H1 (cell line): ENCODE data around the gene VEZT. TPM values are rescaled to one million over a fixed set of nuclear protein-coding genes. Genes with fewer than 3 reads are reported as not detected.

Source experiments
- CTCF ChIA-PET: fragments of 300-600 bp; sonication (Branson Sonifier 250); formaldehyde crosslinking; loops from one replicate; lab custom pipeline; 2021; ENCODE audit not compliant: partially characterized antibody; lab: Charles Lee
- POLR2A ChIA-PET: fragments of 300-600 bp; sonication (Branson Sonifier 250); formaldehyde crosslinking; loops from one replicate; lab custom pipeline; 2021; ENCODE audit warnings: inconsistent platforms; ENCODE audit not compliant: partially characterized antibody; lab: Charles Lee
- DNase-seq, 2 experiments: peaks; one replicate each; pipeline versions ENCODE4 v3.0.0 to v3.0.0-alpha.2; 2010 to 2022; ENCODE audit warnings: low spot score in 2 of 2, low read depth in 1 of 2, mixed read lengths in 1 of 2
- FAIRE-seq: peaks from 2 replicates; lab custom pipeline; 2011; peaks lifted over from hg19 to GRCh38; lab: Jason Lieb, UNC
- H2AFZ ChIP-seq: 2 replicates; pipeline ENCODE4 v1.8.1; 2012; ENCODE audit warnings: low read length, inconsistent platforms
- H2AK5ac ChIP-seq: 2 replicates; pipeline ENCODE4 v1.6.1; 2013; ENCODE audit warnings: low read depth, low read length
- H2BK120ac ChIP-seq: replicated peaks from 2 replicates; pipeline ENCODE3; 2013; ENCODE audit warnings: low read depth, low read length, inconsistent platforms
- H2BK12ac ChIP-seq: 2 replicates; pipeline ENCODE4 v1.6.1; 2013; ENCODE audit warnings: low read depth, low read length
- H2BK15ac ChIP-seq: 2 replicates; pipeline ENCODE4 v1.6.1; 2013; ENCODE audit warnings: low read length
- H2BK20ac ChIP-seq: 2 replicates; pipeline ENCODE4 v1.6.1; 2013; ENCODE audit warnings: low read length
- H2BK5ac ChIP-seq: 2 replicates; pipeline ENCODE4 v1.6.1; 2013; ENCODE audit warnings: low read depth, low read length
- H3K14ac ChIP-seq: 2 replicates; pipeline ENCODE4 v1.6.1; 2013; ENCODE audit warnings: inconsistent platforms; ENCODE audit not compliant: insufficient read length
- H3K18ac ChIP-seq: 2 replicates; pipeline ENCODE4 v1.6.1; 2013; ENCODE audit warnings: low read length; ENCODE audit errors: extremely low read depth
- H3K23ac ChIP-seq: 2 replicates; pipeline ENCODE4 v1.6.1; 2013; ENCODE audit warnings: inconsistent platforms; ENCODE audit not compliant: insufficient read length
- H3K23me2 ChIP-seq: 2 replicates; pipeline ENCODE4 v1.6.1; 2013; ENCODE audit warnings: low read depth, low read length
- H3K27ac ChIP-seq: 2 replicates; pipeline ENCODE4 v1.6.1; 2011; ENCODE audit warnings: low read depth, low read length, inconsistent platforms
- H3K27me3 ChIP-seq, 4 experiments: replicated peaks in 1 of 4; 1 replicate in 1 of 4; 2 replicates in 3 of 4; pipeline versions ENCODE4 v1.6.1 to v1.8.1; 2011 to 2013; ENCODE audit warnings: low read length in 3 of 4, mild to moderate bottlenecking in 3 of 4, inconsistent platforms in 2 of 4, mixed read lengths in 2 of 4, moderate library complexity in 1 of 4; ENCODE audit not compliant: control insufficient read depth in 3 of 4, insufficient read depth in 3 of 4; ENCODE audit errors: extremely low read depth in 1 of 4
- H3K36me3 ChIP-seq, 4 experiments: 2 replicates each; pipeline versions ENCODE4 v1.6.1 to v1.8.1; 2011 to 2013; ENCODE audit warnings: mild to moderate bottlenecking in 4 of 4, low read length in 3 of 4, moderate library complexity in 2 of 4, control low read depth in 1 of 4, inconsistent platforms in 1 of 4; ENCODE audit not compliant: insufficient read depth in 4 of 4, control insufficient read depth in 2 of 4
- H3K4ac ChIP-seq: replicated peaks from 2 replicates; pipeline ENCODE3; 2013; ENCODE audit warnings: low read length, low read depth, mixed read lengths, inconsistent platforms; ENCODE audit not compliant: insufficient read length
- H3K4me1 ChIP-seq, 4 experiments: replicated peaks in 1 of 4; 1 replicate in 1 of 4; 2 replicates in 3 of 4; pipeline versions ENCODE4 v1.6.1 to v1.8.1; 2011 to 2013; ENCODE audit warnings: low read length in 3 of 4, inconsistent platforms in 2 of 4, mixed read lengths in 1 of 4; ENCODE audit not compliant: insufficient read depth in 4 of 4, control insufficient read depth in 3 of 4
- H3K4me2 ChIP-seq, 2 experiments: 2 replicates each; pipeline versions ENCODE4 v1.6.1 to v1.8.1; 2011 to 2013; ENCODE audit warnings: low read depth in 2 of 2, low read length in 2 of 2, control low read depth in 1 of 2, inconsistent platforms in 1 of 2, mild to moderate bottlenecking in 1 of 2; ENCODE audit not compliant: insufficient read depth in 1 of 2
- H3K4me3 ChIP-seq, 4 experiments: fragments of 200-600, 300-600 bp in 1 of 4; sonication (generic), shearing (Covaris generic), sonication (Bioruptor Twin) in 1 of 4; 2 replicates each; pipeline versions ENCODE4 v1.5.1 to v1.8.1; 2011 to 2016; ENCODE audit warnings: low read length in 4 of 4, low read depth in 3 of 4, control low read depth in 2 of 4, inconsistent platforms in 2 of 4, mild to moderate bottlenecking in 2 of 4, mixed read lengths in 1 of 4, moderate library complexity in 1 of 4; ENCODE audit not compliant: insufficient read depth in 2 of 4; ENCODE audit errors: extremely low read depth in 1 of 4
- H3K56ac ChIP-seq: replicated peaks from 2 replicates; pipeline ENCODE3; 2013; ENCODE audit warnings: low read depth, mild to moderate bottlenecking, mixed read lengths, low read length, inconsistent platforms; ENCODE audit not compliant: insufficient read length
- H3K79me1 ChIP-seq: 2 replicates; pipeline ENCODE4 v1.6.1; 2013; ENCODE audit warnings: low read depth, low read length, control low read depth
- H3K79me2 ChIP-seq, 2 experiments: 2 replicates each; pipeline versions ENCODE4 v1.6.1 to v1.8.1; 2012 to 2013; ENCODE audit warnings: low read length in 2 of 2, mild to moderate bottlenecking in 2 of 2, inconsistent platforms in 1 of 2; ENCODE audit not compliant: insufficient read depth in 2 of 2, control insufficient read depth in 1 of 2
- H3K9ac ChIP-seq, 4 experiments: replicated peaks in 1 of 4; 1 replicate in 1 of 4; 2 replicates in 3 of 4; pipeline versions ENCODE4 v1.6.1 to v1.8.1; 2011 to 2013; ENCODE audit warnings: low read depth in 3 of 4, low read length in 3 of 4, control low read depth in 2 of 4, mild to moderate bottlenecking in 2 of 4, moderate library complexity in 2 of 4, inconsistent platforms in 1 of 4; ENCODE audit errors: extremely low read depth in 1 of 4
- H3K9me3 ChIP-seq, 2 experiments: 2 replicates each; pipeline versions ENCODE4 v1.6.1 to v1.8.1; 2012 to 2013; ENCODE audit warnings: mild to moderate bottlenecking in 2 of 2, moderate library complexity in 2 of 2, control low read depth in 1 of 2, inconsistent platforms in 1 of 2, low read depth in 1 of 2, low read length in 1 of 2, mixed read lengths in 1 of 2; ENCODE audit not compliant: insufficient read depth in 2 of 2
- H4K20me1 ChIP-seq, 2 experiments: replicated peaks in 1 of 2; 2 replicates each; pipeline versions ENCODE3 to v1.8.1; 2011 to 2013; ENCODE audit warnings: inconsistent platforms in 2 of 2, low read length in 2 of 2, mild to moderate bottlenecking in 1 of 2; ENCODE audit not compliant: insufficient read depth in 2 of 2, control insufficient read depth in 1 of 2
- H4K5ac ChIP-seq: 2 replicates; pipeline ENCODE4 v1.6.1; 2013; ENCODE audit warnings: low read length, low read depth, mixed read lengths, inconsistent platforms; ENCODE audit not compliant: insufficient read length
- H4K8ac ChIP-seq: 2 replicates; pipeline ENCODE4 v1.8.0; 2013; ENCODE audit warnings: mild to moderate bottlenecking, moderate library complexity, low read length, inconsistent platforms; ENCODE audit not compliant: insufficient read depth; ENCODE audit errors: extremely low read depth
- H4K91ac ChIP-seq: replicated peaks from 2 replicates; pipeline ENCODE3; 2013; ENCODE audit warnings: low read length, mixed read lengths, inconsistent platforms; ENCODE audit not compliant: insufficient read length
- CTBP2 ChIP-seq: IDR thresholded peaks from 2 replicates; pipeline ENCODE4 v1.7.0; 2011; ENCODE audit warnings: borderline replicate concordance, mild to moderate bottlenecking, moderate library complexity, mixed read lengths, low read length; ENCODE audit not compliant: insufficient read depth, insufficient read length
- EZH2 ChIP-seq: fragments of 200-600 bp; sonication (generic); IDR thresholded peaks from 2 replicates; pipeline ENCODE4 v1.7.1; 2012; ENCODE audit warnings: low read depth, mild to moderate bottlenecking, moderate library complexity, low read length, inconsistent platforms; ENCODE audit not compliant: severe bottlenecking
- KDM4A ChIP-seq: IDR thresholded peaks from one replicate; pipeline ENCODE4 v1.7.1; 2012; ENCODE audit warnings: low read depth, mild to moderate bottlenecking, moderate library complexity, low read length, inconsistent platforms; ENCODE audit not compliant: severe bottlenecking
- polyA plus RNA-seq, 7 experiments: library from polyadenylated mRNA; depleted of rRNA in 3 of 7; stranded (reverse) in 5 of 7; unstranded in 2 of 7; fragments of >200 nt in 5 of 7; fragments of 200-250 nt in 2 of 7; gene quantifications; 1 replicate in 5 of 7; 2 replicates in 1 of 7; 4 replicates in 1 of 7; pipeline versions ENCODE4 v1.2.1 to v1.2.3, GENCODE V29; 2011 to 2013; ENCODE audit warnings: missing spikeins in 2 of 7, mixed read lengths in 2 of 7
- total RNA-seq: library from RNA; stranded (reverse); fragmentation: NEBNext Ultra II Directional; extraction: Animal tissue kit (Norgen Biotek cat#: 25700); gene quantifications from 2 replicates; pipeline ENCODE4 v1.2.1, GENCODE V29; 2021

The VEZT gene
- total and polyA plus RNA-seq, 2 of the 8 experiments (the other 6 are each of a cell fraction or from before 2014, with no cell fraction given), result 44.0 to 56.1 TPM

- no peaks in the 10 kb centered on the region for H3K23me2 ChIP-seq
- CTCF ChIA-PET, result interaction anchor here (0.6 kb wide), 1 partner anchor 141 kb away, joined by 3 read pairs; no protein-coding TSS in a partner anchor
- H3K23ac ChIP-seq, result no peak overlapping the region
- H2BK5ac ChIP-seq, result no peak overlapping the region
- H3K4ac ChIP-seq, result no peak overlapping the region
- H4K8ac ChIP-seq, result no peak overlapping the region
- H3K4me3 ChIP-seq, result no peak overlapping the region
- H4K5ac ChIP-seq, result no peak overlapping the region
- H4K20me1 ChIP-seq, result no peaks in the 10 kb centered on the region
- H2BK15ac ChIP-seq, result no peak overlapping the region
- POLR2A ChIA-PET, result no interaction called here
- no peak overlapping the region for H2BK20ac ChIP-seq
- no peak overlapping the region for H3K18ac ChIP-seq
- no peak overlapping the region for H2BK12ac ChIP-seq
- DNase-seq, result no peak
- H3K4me1 ChIP-seq, result no peaks in the 10 kb centered on the region
- no peak overlapping the region for H3K27ac ChIP-seq
- no peak for FAIRE-seq
- TF ChIP-seq CTBP2 (no peak), KDM4A (no peak), EZH2 (no peak)
- no peak overlapping the region for H3K56ac ChIP-seq
- no peak overlapping the region for H2AK5ac ChIP-seq
- no peak overlapping the region for H4K91ac ChIP-seq
- H2BK120ac ChIP-seq, result no peak overlapping the region
- H3K79me2 ChIP-seq, result no peaks in the 10 kb centered on the region
- no peak overlapping the region for H3K14ac ChIP-seq
- H2AFZ ChIP-seq, result no peak overlapping the region
- H3K79me1 ChIP-seq, result no peaks in the 10 kb centered on the region
- H3K9ac ChIP-seq, result no peak overlapping the region
- no peaks in the 10 kb centered on the region for H3K27me3 ChIP-seq
- H3K9me3 ChIP-seq, result no peaks in the 10 kb centered on the region
- no peak overlapping the region for H3K4me2 ChIP-seq
- no peaks in the 10 kb centered on the region for H3K36me3 ChIP-seq
Measured at GRCh38 chr12:95328708-95329107, 111.1 kb downstream of the VEZT start.
